Upper lobe of right lung (tissue), 1 donor: ENCODE data around the gene ERCC3. TPM values are rescaled to one million over a fixed set of nuclear protein-coding genes. Genes with fewer than 3 reads are reported as not detected.
A peak's percentile ranks its signal among the peaks of the same experiment; 100 is the strongest.
"Not testable (repeated sequence)": the region's sequence is repeated elsewhere in the genome, so short reads cannot be mapped to it uniquely, and the experiment has no call there.

Experiments used
- ATAC-seq: fragments of 200-7000 bp; cut with Tn5 transposase; one replicate; pipeline ENCODE4 v1.9.1; 2020; ENCODE audit warnings: mild to moderate bottlenecking, moderate library complexity
- DNase-seq: peaks from one replicate; pipeline ENCODE4 v3.0.0-alpha.2; 2020
- H3K27ac ChIP-seq: fragments of 200-600 bp; one replicate; pipeline ENCODE4 v1.8.0; 2022
- H3K27me3 ChIP-seq: fragments of 200-600 bp; one replicate; pipeline ENCODE4 v1.8.0; 2022; ENCODE audit warnings: mild to moderate bottlenecking
- H3K36me3 ChIP-seq: fragments of 200-600 bp; one replicate; pipeline ENCODE4 v1.8.0; 2022
- H3K4me1 ChIP-seq: fragments of 200-600 bp; one replicate; pipeline ENCODE4 v1.8.0; 2022
- H3K4me3 ChIP-seq: fragments of 200-600 bp; one replicate; pipeline ENCODE4 v1.8.0; 2022; ENCODE audit warnings: mild to moderate bottlenecking
- H3K9me3 ChIP-seq: fragments of 200-600 bp; one replicate; pipeline ENCODE4 v1.8.0; 2022
- intact Hi-C: fragments of 100-400 bp; cut with DNase I; formaldehyde crosslinking; loops from one replicate; pipeline ENCODE4 v1.11.0; 2022
- total RNA-seq: library from RNA; stranded (reverse); fragmentation: NEBNext Ultra II Directional; extraction: Animal tissue kit (Norgen Biotek cat#: 25700); gene quantifications from one replicate; pipeline ENCODE4 v1.2.1, GENCODE V29; 2021
- TF ChIP-seq, protein P1 (sequence below): fragments of 200-600 bp; IDR thresholded peaks from one replicate; pipeline ENCODE4 v1.8.0; 2022; ENCODE audit warnings: antibody characterized with exemption
- donor health status: DM: no; HTN: yes; CAD: no; lungs with severe emphysema.

The ERCC3 gene
- total RNA-seq, 1 donor from 2014 or later, result 36.9 TPM

DNA sequence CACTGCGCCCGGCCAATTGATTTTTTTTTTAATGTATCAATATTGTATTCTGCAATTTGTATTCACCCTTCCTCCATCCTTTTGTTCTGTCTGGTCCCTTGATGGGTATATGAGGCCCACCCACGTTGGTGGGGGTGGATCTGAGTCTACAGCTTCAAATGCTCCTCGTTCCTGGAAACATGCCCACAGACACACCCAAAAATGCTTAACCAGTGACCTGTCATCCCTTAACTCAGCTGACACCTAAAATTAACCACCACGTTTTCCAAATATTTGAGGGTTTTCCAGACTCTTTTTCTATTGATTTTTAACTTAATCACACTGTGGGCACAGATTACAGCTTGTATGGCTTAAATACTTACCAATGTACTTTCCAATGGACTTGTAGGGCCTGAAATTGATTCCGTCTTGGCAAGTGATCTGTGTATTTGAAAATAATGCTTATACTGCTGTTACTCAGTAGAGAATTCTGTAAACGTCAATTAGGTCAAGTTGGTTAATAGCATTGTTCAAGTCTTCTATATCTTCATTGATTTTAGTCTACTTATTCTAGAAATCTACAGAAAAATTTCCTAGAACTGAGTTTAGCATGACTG is 39.5 kb downstream of the ERCC3 start:
- intact Hi-C loops, result no loop called here
- Histone ChIP-seq H3K4me3 (no peak overlapping the region), H3K4me1 (no peaks in the 10 kb centered on the region), H3K27ac (no peak overlapping the region), H3K27me3 (no peaks in the 10 kb centered on the region), H3K9me3 (no peaks in the 10 kb centered on the region), H3K36me3 (peaks cover 32% of the 10 kb centered on the region)
- ATAC-seq (no peak), DNase-seq (no peak)
- TF ChIP-seq, protein P1, sequence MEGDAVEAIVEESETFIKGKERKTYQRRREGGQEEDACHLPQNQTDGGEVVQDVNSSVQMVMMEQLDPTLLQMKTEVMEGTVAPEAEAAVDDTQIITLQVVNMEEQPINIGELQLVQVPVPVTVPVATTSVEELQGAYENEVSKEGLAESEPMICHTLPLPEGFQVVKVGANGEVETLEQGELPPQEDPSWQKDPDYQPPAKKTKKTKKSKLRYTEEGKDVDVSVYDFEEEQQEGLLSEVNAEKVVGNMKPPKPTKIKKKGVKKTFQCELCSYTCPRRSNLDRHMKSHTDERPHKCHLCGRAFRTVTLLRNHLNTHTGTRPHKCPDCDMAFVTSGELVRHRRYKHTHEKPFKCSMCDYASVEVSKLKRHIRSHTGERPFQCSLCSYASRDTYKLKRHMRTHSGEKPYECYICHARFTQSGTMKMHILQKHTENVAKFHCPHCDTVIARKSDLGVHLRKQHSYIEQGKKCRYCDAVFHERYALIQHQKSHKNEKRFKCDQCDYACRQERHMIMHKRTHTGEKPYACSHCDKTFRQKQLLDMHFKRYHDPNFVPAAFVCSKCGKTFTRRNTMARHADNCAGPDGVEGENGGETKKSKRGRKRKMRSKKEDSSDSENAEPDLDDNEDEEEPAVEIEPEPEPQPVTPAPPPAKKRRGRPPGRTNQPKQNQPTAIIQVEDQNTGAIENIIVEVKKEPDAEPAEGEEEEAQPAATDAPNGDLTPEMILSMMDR, result no peak

GRCh38 chr2:127241184-127241583 is 52.8 kb downstream of the ERCC3 start:
- ATAC-seq, H3K36me3 ChIP-seq, H3K27me3 ChIP-seq, H3K27ac ChIP-seq, H3K4me1 ChIP-seq, H3K4me3 ChIP-seq, DNase-seq, intact Hi-C loops, H3K9me3 ChIP-seq: not testable (repeated sequence)

DNA sequence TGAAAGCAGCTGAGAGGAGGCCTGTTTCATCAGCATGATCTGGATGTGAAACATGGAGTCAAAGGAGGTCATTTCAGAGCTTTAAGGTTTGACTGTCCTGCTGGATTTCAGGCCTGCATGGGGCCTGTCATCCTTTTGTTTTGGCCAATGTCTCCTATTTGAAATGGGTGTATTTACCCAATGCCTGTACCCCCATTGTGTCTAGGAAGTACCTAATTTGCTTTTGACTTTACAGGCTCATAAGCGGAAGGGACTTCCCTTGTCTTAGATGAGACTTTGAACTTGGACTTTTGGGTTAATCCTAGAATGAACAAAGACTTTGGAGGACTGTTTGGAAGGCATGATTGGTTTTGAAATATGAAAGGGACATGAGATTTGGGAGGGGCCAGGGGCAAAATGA is 54.5 kb downstream of the ERCC3 start:
- Histone ChIP-seq H3K4me3 (no peak overlapping the region), H3K36me3 (no peaks in the 10 kb centered on the region), H3K9me3 (no peaks in the 10 kb centered on the region), H3K27ac (no peak overlapping the region), H3K27me3 (no peaks in the 10 kb centered on the region), H3K4me1 (no peaks in the 10 kb centered on the region)
- intact Hi-C loops, result no loop called here
- ATAC-seq (no peak), DNase-seq (no peak)
- TF ChIP-seq, protein P1, result no peak

- ATAC-seq, H3K27me3 ChIP-seq: not testable (repeated sequence)
Observed at GRCh38 chr2:127237768-127238167, 56.2 kb downstream of the ERCC3 start.

DNA sequence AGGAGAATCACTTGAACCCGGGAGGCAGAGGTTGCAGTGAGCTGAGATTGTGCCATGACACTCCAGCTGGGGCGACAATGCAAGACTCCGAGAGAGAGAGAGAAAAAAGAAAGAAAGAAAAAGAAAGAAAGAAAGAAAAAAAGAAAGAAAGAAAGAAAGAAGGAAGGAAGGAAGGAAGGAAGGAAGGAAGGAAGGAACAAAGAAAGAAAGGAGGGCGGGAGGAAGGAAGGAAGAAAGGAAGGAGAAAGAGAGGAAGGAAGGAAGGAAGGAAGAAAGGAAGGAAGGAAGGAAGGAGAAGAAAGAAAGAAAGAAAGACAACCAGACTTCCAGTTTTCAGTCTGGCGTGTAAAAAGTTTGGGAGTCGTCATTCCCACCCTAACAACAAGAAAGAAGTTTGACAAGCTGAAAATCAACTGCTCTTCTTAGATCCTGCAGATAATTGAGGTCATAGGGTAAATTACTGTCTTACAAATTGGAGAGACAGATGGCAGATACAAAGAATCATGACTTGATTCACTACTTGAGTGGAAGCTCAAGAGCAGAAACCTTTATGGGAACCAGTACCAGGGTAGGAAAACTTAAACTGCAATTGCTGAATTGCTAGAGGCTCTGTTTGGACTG is 58.8 kb downstream of the ERCC3 start:
- H3K4me3 ChIP-seq, result no peak overlapping the region
- H3K36me3 ChIP-seq, result no peaks in the 10 kb centered on the region
- no peaks in the 10 kb centered on the region for H3K27me3 ChIP-seq
- no peak for ATAC-seq
- no peak overlapping the region for H3K27ac ChIP-seq
- no peak for DNase-seq
- TF ChIP-seq, protein P1, result no peak
- no peaks in the 10 kb centered on the region for H3K9me3 ChIP-seq
- no peaks in the 10 kb centered on the region for H3K4me1 ChIP-seq
- intact Hi-C loops, result no loop called here

More at GRCh38 chr2:127237768-127238167, 56.2 kb downstream of the ERCC3 start:
- H3K27ac ChIP-seq, H3K9me3 ChIP-seq, H3K4me1 ChIP-seq, intact Hi-C loops, DNase-seq, H3K36me3 ChIP-seq, H3K4me3 ChIP-seq: not testable (repeated sequence)

GRCh38 chr2:127233710-127234109 is 60.2 kb downstream of the ERCC3 start:
- ATAC-seq (peak; percentile 72), DNase-seq (no peak)
- Histone ChIP-seq H3K9me3 (no peaks in the 10 kb centered on the region), H3K27ac (no peak overlapping the region), H3K36me3 (no peaks in the 10 kb centered on the region), H3K4me3 (no peak overlapping the region), H3K27me3 (no peaks in the 10 kb centered on the region), H3K4me1 (no peaks in the 10 kb centered on the region)
- intact Hi-C loops, result no loop called here
- TF ChIP-seq, protein P1, result no peak
